Mesodermal cell (in vitro differentiated cells): ENCODE data around the gene NFAT5.
"Not testable (repeated sequence)": the region's sequence is repeated elsewhere in the genome, so short reads cannot be mapped to it uniquely, and the experiment has no call there.

Experiments
- H3K27ac ChIP-seq: 2 replicates; pipeline ENCODE4 v1.7.0; 2013; ENCODE audit warnings: mild to moderate bottlenecking, low read depth, low read length, moderate library complexity; ENCODE audit not compliant: severe bottlenecking
- H3K36me3 ChIP-seq: 2 replicates; pipeline ENCODE4 v1.7.1; 2013; ENCODE audit warnings: mild to moderate bottlenecking, low read length, moderate library complexity; ENCODE audit not compliant: control insufficient read depth, insufficient read depth
- H3K4me1 ChIP-seq: one replicate; pipeline ENCODE4 v1.7.1; 2013; ENCODE audit warnings: mild to moderate bottlenecking, low read length; ENCODE audit not compliant: insufficient read depth, control insufficient read depth, poor library complexity, severe bottlenecking
- H3K4me3 ChIP-seq: 2 replicates; pipeline ENCODE4 v1.7.0; 2013; ENCODE audit warnings: low read length, control low read depth, mild to moderate bottlenecking; ENCODE audit not compliant: insufficient read depth, poor library complexity, severe bottlenecking; ENCODE audit errors: extremely low read depth
- H3K9me3 ChIP-seq: 2 replicates; pipeline ENCODE4 v1.7.1; 2013; ENCODE audit warnings: mild to moderate bottlenecking, low read length, moderate library complexity; ENCODE audit not compliant: control insufficient read depth
- WGBS, 2 experiments: methylation state at CpG; one replicate each; pipeline ENCODE4 v1.1.5; 2013; ENCODE audit warnings: missing lambda C conversion rate in 2 of 2; ENCODE audit not compliant: insufficient coverage in 2 of 2; 5-methylcytosine and 5-hydroxymethylcytosine counted together

Gene NFAT5

DNA sequence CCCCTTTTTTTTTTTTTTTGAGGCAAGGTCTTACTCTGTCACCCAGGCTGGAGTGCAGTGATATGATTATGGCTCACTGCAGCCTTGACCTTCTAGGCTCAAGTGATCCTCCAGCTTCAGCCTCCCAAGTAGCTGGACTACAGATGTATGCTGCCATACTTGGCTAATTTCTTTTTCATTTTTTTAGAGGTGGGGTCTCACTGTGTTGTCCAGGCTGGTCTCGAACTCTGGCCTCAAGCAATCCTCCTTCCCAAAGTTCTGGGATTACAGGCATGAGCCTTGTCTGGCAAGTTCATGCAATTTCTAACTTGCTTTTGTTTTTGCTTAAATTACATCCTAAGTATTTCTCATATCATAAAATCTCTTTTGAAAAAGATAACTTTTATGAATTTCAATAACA, 33.8 kb upstream of the NFAT5 start:
- H3K4me3 ChIP-seq, result no peak overlapping the region
- 80 to 86% methylated on average over 1 of the region's 1 CpG for WGBS, 2 experiments
- peaks cover 26% of the 10 kb centered on the region for H3K4me1 ChIP-seq
- no peaks in the 10 kb centered on the region for H3K9me3 ChIP-seq
- no peaks in the 10 kb centered on the region for H3K36me3 ChIP-seq
- H3K27ac ChIP-seq, result no peak overlapping the region

DNA sequence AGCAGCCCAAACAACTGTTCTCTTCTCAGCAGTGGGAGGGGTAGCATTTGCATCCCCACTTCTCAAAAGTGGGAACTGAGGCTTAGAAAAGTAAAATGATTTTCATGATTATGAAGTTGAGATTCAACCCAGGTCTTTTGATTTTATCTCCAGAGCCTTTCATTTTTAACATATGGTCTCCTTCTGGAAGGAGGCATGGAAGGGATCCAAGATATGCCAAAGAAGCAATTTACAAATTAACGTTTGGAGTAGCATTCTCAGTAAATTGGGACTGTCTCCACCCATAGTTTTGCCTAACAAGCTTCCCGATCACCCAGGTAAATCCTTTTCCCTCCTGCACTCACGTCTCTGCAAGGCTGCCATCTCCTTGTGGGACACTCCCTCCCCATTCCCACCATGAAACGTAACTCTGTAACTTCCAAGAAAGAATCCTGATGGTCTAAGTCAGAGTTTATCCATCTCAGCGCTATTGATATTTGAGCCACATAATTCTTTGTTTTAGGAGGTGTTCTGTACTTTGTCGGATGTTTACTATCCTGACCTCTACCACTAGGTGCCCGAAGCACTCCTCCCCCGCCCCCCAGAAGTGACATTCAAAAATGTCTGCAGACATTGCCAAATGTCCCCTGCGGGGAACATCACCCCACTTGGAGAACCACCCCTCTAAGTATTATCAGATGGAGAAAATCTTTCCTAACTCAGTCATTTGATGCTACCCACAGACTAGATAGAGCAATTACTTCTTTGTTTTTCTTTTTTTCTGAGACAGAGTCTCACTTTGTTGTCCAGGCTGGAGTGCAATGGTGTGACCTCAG, 32.9 kb upstream of the NFAT5 start:
- no peaks in the 10 kb centered on the region for H3K9me3 ChIP-seq

DNA sequence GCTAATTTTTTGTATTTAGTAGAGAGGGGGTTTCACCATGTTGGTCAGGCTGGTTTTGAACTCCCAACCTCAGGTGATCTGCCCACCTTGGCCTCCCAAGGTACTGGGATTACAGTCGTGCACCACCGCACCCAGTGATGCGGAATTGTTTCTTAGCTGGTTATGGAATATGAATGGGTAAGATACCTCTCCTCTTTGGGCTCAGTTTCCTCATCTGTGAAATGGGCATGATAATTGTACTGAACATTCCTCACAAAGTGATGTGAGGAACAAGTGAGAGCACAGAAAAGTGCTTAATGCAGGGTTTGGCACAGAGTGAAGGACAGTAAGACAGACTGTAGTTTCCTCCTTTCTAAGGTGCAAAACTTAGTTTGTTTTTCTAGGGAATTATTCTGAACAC, 31.0 kb upstream of the NFAT5 start:
- Histone ChIP-seq H3K9me3 (no peaks in the 10 kb centered on the region), H3K27ac (no peak overlapping the region), H3K4me1 (peaks cover 26% of the 10 kb centered on the region), H3K4me3 (no peak overlapping the region), H3K36me3 (no peaks in the 10 kb centered on the region)
- 82 to 100% methylated on average over 2 to 3 of the region's 3 CpGs for WGBS, 2 experiments

More for the DNA sequence above, 32.9 kb upstream of the NFAT5 start:
- WGBS, 2 experiments, result 50 to 80% methylated on average over 2 to 6 of the region's 9 CpGs
- Histone ChIP-seq H3K27ac (no peak overlapping the region), H3K36me3 (no peaks in the 10 kb centered on the region), H3K4me1 (peaks cover 26% of the 10 kb centered on the region), H3K4me3 (no peak overlapping the region)

DNA sequence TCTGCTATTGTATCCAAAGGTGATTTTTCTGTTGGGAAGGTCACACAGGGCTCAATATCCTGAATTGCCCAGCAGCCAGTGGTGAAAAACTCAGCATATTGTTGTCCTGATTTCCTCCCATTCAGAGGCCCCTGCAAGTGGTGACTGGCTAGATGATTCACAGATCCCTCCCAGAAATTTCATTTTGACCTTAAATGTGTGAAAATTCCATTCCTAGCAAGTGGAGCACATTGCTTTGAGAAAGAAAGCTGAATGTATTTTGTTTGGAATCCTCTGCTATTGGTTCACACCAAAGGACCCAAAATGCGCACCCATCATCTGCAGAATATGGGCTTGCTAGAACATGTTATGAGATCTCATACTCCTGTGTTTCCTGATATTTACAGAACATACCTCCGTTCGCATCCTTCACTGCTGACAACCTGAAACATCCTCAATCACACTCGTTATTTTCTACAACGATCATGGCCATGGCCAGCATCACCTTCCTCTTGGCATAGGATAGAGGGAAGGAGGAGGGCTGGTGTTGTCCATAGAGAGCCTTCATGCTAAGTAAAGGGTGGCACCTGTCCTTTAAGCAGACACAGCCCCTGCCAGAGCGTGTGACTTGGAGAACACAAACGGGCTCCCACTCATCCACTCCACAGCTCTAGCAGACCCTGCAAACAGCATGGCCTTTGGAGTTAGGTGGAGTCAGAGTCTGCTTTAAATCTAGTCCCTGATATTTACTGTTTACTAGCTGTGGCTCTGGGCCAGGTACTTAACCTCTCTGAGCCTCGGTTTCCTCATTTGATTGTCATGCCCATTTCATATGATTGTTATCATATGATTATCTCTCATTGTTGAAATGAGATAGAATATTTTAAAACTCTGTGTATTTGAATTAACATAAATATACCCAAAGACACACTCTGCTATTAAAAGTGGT, 30.4 kb upstream of the NFAT5 start:
- Histone ChIP-seq H3K4me3 (no peak overlapping the region), H3K9me3 (no peaks in the 10 kb centered on the region), H3K27ac (no peak overlapping the region), H3K4me1 (peaks cover 25% of the 10 kb centered on the region), H3K36me3 (no peaks in the 10 kb centered on the region)
- 100% methylated on average over 3 of the region's 8 CpGs for WGBS, 2 experiments

DNA sequence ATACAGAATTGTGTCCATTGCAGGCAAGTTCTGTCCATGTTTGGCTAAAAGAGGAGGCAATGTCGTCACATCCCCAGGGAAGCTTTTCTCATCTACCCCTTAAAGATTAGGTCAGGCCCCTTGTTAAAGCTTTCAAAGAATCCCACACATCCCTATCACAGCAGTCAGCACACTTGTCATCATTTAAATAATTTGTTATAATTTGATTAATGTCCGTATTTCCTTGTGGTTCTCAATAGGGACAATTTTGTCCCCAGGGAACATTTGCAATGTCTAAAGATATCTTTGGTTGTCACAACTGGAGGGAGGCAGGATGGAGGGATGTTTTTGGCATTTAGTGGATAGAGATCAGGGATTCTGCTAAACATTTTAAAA, 28.1 kb upstream of the NFAT5 start:
- Histone ChIP-seq H3K36me3 (no peaks in the 10 kb centered on the region), H3K4me3 (no peak overlapping the region), H3K4me1 (peaks cover 14% of the 10 kb centered on the region), H3K9me3 (no peaks in the 10 kb centered on the region), H3K27ac (no peak overlapping the region)
- WGBS, 2 experiments, result 72% methylated on average over 2 of the region's 2 CpGs; no CpG with 5 or more reads in 1 of the 2 experiments

GRCh38 chr16:69538808-69539207, 27.0 kb upstream of the NFAT5 start:
- 86% methylated on average over 1 of the region's 1 CpG; no CpG with 5 or more reads in 1 of the 2 experiments for WGBS, 2 experiments
- peaks cover 8% of the 10 kb centered on the region for H3K4me1 ChIP-seq

DNA sequence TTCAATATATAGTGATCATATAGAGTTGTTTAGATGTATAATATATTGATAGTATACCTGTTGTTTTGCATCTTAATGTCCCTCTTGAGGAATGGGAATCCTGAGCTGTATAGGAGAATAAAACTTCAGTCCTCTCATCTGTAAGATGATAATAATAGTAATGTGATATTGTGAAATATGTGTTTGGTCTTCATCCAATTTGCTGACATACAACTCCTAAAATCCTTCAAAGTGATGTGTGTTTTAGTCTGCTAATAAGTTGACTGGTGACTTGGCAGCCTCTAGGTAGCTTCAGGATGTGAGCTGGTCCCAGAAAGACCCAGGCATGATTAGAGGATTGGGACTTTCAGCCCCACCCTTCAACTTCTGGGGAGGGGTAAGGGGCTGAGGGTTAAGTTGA, 22.8 kb upstream of the NFAT5 start:
- no peaks in the 10 kb centered on the region for H3K4me1 ChIP-seq
- no peaks in the 10 kb centered on the region for H3K9me3 ChIP-seq
- H3K36me3 ChIP-seq, result no peaks in the 10 kb centered on the region
- no peak overlapping the region for H3K27ac ChIP-seq
- no peak overlapping the region for H3K4me3 ChIP-seq

More at GRCh38 chr16:69538808-69539207, 27.0 kb upstream of the NFAT5 start:
- no peaks in the 10 kb centered on the region for H3K9me3 ChIP-seq
- no peaks in the 10 kb centered on the region for H3K36me3 ChIP-seq
- H3K27ac ChIP-seq, result no peak overlapping the region
- H3K4me3 ChIP-seq, result no peak overlapping the region

- Histone ChIP-seq H3K36me3 (no peaks in the 10 kb centered on the region), H3K27ac (no peak overlapping the region), H3K4me1 (no peaks in the 10 kb centered on the region), H3K9me3 (no peaks in the 10 kb centered on the region), H3K4me3 (no peak overlapping the region)
- WGBS, 2 experiments, result 80% methylated on average over 1 of the region's 3 CpGs; no CpG with 5 or more reads in 1 of the 2 experiments
These were observed 21.7 kb upstream of the NFAT5 start for GRCh38 chr16:69544088-69544487.

GRCh38 chr16:69546663-69547062, 19.1 kb upstream of the NFAT5 start:
- 88 to 96% methylated on average over 2 to 5 of the region's 6 CpGs for WGBS, 2 experiments
- H3K36me3 ChIP-seq, result not testable (repeated sequence)

DNA sequence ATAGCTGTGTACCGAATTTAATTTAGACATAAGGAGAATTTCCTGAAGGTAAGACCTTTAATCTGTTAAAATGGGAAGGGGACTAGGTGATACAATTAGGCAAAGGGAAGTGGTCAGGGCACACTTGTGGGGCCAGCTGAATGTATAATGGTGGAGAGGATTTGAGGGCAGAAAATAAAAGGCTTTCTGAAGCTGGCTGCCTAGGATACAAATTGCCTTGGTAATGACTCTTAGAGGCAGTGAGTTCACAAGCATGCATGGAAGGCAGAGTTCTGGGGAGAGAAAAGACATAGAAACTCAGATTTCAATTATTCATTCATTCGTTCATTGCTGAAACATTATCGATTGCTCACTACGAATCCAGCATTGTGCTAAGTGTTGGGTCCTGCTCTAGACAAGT, 12.4 kb upstream of the NFAT5 start:
- peaks cover 3% of the 10 kb centered on the region for H3K9me3 ChIP-seq
- no peak overlapping the region for H3K27ac ChIP-seq
- H3K4me1 ChIP-seq, result no peaks in the 10 kb centered on the region
- 93 to 94% methylated on average over 2 to 4 of the region's 4 CpGs for WGBS, 2 experiments
- H3K4me3 ChIP-seq, result no peak overlapping the region
- no peaks in the 10 kb centered on the region for H3K36me3 ChIP-seq

More at GRCh38 chr16:69546663-69547062, 19.1 kb upstream of the NFAT5 start:
- not testable (repeated sequence) for H3K9me3 ChIP-seq, H3K27ac ChIP-seq, H3K4me3 ChIP-seq, H3K4me1 ChIP-seq
